Sigmoid colon (tissue), 4 donors: Measurements from ENCODE around the gene MSANTD1.

Experiments
- CTCF ChIP-seq, 4 experiments: fragments of 450-650 bp in 3 of 4; fragments of 200-600 bp in 1 of 4; IDR thresholded peaks; one replicate each; pipeline ENCODE4 v1.5.1; 2016 to 2019; ENCODE audit warnings: antibody characterized with exemption in 4 of 4, mild to moderate bottlenecking in 3 of 4, moderate library complexity in 2 of 4
- POLR2A ChIP-seq, 2 donors: fragments of 450-650 bp; IDR thresholded peaks; one replicate each; pipeline ENCODE4 v1.6.1; 2016; ENCODE audit warnings: antibody characterized with exemption in 2 of 2, mild to moderate bottlenecking in 2 of 2, moderate library complexity in 2 of 2
- POLR2AphosphoS5 ChIP-seq, 4 donors: sonication (generic); formaldehyde crosslinking; IDR thresholded peaks; one replicate each; pipeline ENCODE4 v1.6.1; 2017; ENCODE audit warnings: antibody characterized with exemption in 4 of 4

- TF ChIP-seq POLR2A (IDR thresholded peaks at IDR 0.05) (no peak), CTCF (IDR thresholded peaks at IDR 0.05) (no peak), POLR2AphosphoS5 (IDR thresholded peaks at IDR 0.05) (no peak)
These were observed 51.2 kb downstream of the MSANTD1 start for GRCh38 chr4:3299976-3300671.
